ENCODE results near the gene SPIRE2.
"Not testable (repeated sequence)": the region's sequence is repeated elsewhere in the genome, so short reads cannot be mapped to it uniquely, and the experiment has no call there.

Gene SPIRE2

GRCh38 chr16:89828199-89828869 lies at the start of gene SPIRE2:
Gene SPIRE2 (plus strand): TSS chr16:89828475. CDS start chr16:89828551, 76 bp downstream.
- FAIRE-seq (no peak), DNase-seq (ENCODE audit: insufficient read length, low spot score) (peak; percentile 34)

- DNase-seq (ENCODE audit: insufficient read length, low spot score) (no peak), FAIRE-seq (no peak)
These were observed 48.9 kb upstream of the SPIRE2 start for GRCh38 chr16:89779231-89779908.

- FAIRE-seq: no peak
- no peak for DNase-seq (ENCODE audit: insufficient read length, low spot score)
These were observed 48.4 kb upstream of the SPIRE2 start for GRCh38 chr16:89779909-89780305.

GRCh38 chr16:89782489-89782888 lies 45.8 kb upstream of the SPIRE2 start:
- no peak for DNase-seq (ENCODE audit: insufficient read length, low spot score)
- FAIRE-seq: no peak

GRCh38 chr16:89783952-89784351 lies 44.3 kb upstream of the SPIRE2 start:
- DNase-seq (ENCODE audit: insufficient read length, low spot score); FAIRE-seq: not testable (repeated sequence)

- FAIRE-seq: no peak
- DNase-seq (ENCODE audit: insufficient read length, low spot score): no peak
These were observed 43.9 kb upstream of the SPIRE2 start for GRCh38 chr16:89784406-89784805.

- DNase-seq (ENCODE audit: insufficient read length, low spot score) (no peak), FAIRE-seq (no peak)
These were observed 42.6 kb upstream of the SPIRE2 start for GRCh38 chr16:89785523-89786155.

GRCh38 chr16:89786474-89787364 lies 41.6 kb upstream of the SPIRE2 start:
- FAIRE-seq (no peak), DNase-seq (ENCODE audit: insufficient read length, low spot score) (no peak)

- FAIRE-seq: no peak
- no peak for DNase-seq (ENCODE audit: insufficient read length, low spot score)
These were observed 40.9 kb upstream of the SPIRE2 start for GRCh38 chr16:89787365-89787805.

- DNase-seq (ENCODE audit: insufficient read length, low spot score): no peak
- no peak for FAIRE-seq
These were observed 36.8 kb upstream of the SPIRE2 start for GRCh38 chr16:89791278-89791995.

GRCh38 chr16:89793092-89793491 lies 35.2 kb upstream of the SPIRE2 start:
- DNase-seq (ENCODE audit: insufficient read length, low spot score); FAIRE-seq: not testable (repeated sequence)

GRCh38 chr16:89793955-89794354 lies 34.3 kb upstream of the SPIRE2 start:
- no peak for FAIRE-seq
- no peak for DNase-seq (ENCODE audit: insufficient read length, low spot score)

- DNase-seq (ENCODE audit: insufficient read length, low spot score): no peak
- FAIRE-seq: no peak
These were observed 32.6 kb upstream of the SPIRE2 start for GRCh38 chr16:89795676-89796075.

- DNase-seq (ENCODE audit: insufficient read length, low spot score) (no peak), FAIRE-seq (no peak)
These were observed 32.2 kb upstream of the SPIRE2 start for GRCh38 chr16:89796104-89796503.

- no peak for DNase-seq (ENCODE audit: insufficient read length, low spot score)
- no peak for FAIRE-seq
These were observed 30.1 kb upstream of the SPIRE2 start for GRCh38 chr16:89798126-89798525.

GRCh38 chr16:89798832-89799370 lies 29.4 kb upstream of the SPIRE2 start:
- FAIRE-seq (no peak), DNase-seq (ENCODE audit: insufficient read length, low spot score) (no peak)

- DNase-seq (ENCODE audit: insufficient read length, low spot score): no peak
- FAIRE-seq: no peak
These were observed 26.5 kb upstream of the SPIRE2 start for GRCh38 chr16:89801800-89802199.

- no peak for DNase-seq (ENCODE audit: insufficient read length, low spot score)
- no peak for FAIRE-seq
These were observed 23.0 kb upstream of the SPIRE2 start for GRCh38 chr16:89805136-89805905.

GRCh38 chr16:89806589-89807193 lies 21.6 kb upstream of the SPIRE2 start:
- DNase-seq (ENCODE audit: insufficient read length, low spot score); FAIRE-seq: not testable (repeated sequence)

All from HTR-8/SVneo (cell line).